ENCODE data around the gene LEMD2. TPM values are rescaled to one million over a fixed set of nuclear protein-coding genes. Genes with fewer than 3 reads are reported as not detected.
"Not testable (repeated sequence)": the region's sequence is repeated elsewhere in the genome, so short reads cannot be mapped to it uniquely, and the experiment has no call there.

The LEMD2 gene
- total RNA-seq = 53.8 and 58.5 TPM in 2 replicates

DNA sequence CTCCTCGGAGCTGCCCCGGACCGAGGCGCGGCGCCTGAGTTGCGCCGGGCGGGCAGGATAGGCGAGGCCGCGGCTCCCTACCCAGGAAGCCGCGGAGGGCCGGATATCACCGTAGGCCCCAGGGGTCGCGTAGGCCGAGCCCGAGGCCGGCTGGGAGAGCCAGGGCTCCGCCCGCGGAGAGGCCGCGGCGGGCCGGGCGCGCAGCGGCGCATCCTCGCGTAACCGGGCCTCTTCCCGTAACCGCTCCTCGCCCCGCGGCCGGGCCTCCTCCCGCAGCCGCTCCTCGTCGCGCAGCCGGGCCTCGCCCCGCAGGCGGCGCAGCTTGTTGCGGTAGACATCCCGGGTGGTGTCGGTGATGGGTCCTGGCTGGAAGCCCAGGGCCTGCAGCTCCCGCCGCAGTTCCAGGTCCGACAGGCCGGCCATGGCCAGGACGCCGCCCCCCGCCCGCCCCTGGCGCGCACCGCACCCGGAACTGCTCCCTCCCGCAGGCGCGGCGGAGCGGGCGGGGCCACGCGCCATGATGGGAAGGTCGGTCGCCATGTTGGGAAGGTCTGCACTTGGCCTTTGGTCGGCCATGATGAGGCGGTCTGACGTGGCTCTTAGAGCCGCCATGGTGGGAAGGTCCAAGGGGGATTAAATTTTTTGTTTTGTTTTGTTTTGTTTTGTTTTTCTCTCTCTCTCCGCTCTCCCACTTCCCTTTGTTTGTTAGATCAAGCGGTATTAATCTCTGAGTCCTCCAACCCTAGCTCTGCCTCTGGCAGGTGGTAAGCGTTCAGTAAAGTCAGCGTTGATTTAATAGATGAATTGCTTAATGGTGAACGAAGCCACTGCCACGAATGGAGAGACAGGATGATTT, at the start of gene LEMD2:
TSS of gene LEMD2 (minus strand) at position 437 of the 856 bp plus-strand sequence. CDS start at position 423, 14 bp downstream.
- DNase-seq = peak; percentile 96

DNA sequence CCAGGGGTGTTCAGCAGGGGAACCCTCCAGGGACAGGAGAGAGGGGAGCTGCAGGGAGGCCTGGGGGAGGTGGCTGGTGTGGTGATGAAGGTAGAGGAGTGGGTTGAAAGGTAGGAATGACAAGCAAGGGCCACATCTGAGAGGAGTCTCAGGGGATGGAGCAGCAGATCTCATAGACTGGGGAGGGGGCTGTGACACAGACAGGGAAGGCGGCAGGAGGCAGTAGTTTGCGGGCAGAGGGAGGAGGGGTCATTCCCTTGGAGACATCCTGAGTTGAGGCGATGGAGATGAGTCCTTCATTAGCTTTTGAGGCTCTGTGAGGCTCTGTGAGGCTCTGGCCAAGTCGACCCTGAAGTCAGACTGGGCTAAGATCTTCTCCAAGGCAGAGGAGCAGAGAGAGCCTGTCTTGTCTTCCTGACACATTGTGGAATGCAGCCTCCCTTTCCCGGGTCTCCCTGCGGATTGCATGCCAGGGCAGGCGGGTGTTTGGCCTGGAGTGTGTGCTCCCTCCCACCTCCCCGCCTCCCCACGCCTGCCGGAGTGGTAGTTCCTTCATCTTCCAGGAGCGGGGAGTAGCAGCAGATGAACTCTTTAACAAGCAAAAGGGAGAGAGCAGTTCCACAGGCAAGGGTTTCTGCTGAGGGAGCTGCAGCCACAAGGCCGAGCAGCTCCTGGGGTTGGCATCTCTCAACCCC, 49.2 kb upstream of the LEMD2 start:
- DNase-seq = no peak

DNA sequence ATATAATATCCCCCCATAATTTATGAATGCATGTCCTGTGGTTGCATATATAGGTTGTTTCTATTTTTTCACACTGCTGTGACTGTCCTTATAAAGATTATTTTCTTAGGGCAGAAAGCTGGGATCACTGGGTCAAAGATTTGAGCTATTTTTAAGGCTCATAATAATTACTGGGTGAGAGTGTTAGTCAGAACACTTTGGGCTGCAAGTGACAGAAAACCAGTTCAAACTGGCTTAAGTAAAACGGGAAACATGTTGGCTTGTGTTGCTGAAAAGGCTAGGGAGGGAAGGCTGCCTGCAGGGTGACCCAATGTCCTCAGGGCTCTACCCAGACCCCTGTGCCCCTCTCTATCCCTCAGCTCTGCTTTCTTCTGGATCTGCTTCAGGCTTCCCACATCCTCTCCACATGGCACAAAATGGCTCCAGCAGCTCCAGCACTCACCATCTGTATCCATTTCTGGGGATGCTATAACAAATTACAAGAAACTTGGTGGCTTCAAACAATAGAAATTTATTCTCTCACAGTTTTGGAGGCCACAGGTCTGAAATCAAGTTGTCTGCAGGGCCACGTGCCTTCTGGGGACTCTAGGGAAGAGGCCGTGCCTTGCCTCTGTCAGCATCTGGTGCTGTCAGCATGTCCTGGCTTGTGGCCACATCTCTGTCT, 48.0 kb upstream of the LEMD2 start:
- no peak for DNase-seq

DNA sequence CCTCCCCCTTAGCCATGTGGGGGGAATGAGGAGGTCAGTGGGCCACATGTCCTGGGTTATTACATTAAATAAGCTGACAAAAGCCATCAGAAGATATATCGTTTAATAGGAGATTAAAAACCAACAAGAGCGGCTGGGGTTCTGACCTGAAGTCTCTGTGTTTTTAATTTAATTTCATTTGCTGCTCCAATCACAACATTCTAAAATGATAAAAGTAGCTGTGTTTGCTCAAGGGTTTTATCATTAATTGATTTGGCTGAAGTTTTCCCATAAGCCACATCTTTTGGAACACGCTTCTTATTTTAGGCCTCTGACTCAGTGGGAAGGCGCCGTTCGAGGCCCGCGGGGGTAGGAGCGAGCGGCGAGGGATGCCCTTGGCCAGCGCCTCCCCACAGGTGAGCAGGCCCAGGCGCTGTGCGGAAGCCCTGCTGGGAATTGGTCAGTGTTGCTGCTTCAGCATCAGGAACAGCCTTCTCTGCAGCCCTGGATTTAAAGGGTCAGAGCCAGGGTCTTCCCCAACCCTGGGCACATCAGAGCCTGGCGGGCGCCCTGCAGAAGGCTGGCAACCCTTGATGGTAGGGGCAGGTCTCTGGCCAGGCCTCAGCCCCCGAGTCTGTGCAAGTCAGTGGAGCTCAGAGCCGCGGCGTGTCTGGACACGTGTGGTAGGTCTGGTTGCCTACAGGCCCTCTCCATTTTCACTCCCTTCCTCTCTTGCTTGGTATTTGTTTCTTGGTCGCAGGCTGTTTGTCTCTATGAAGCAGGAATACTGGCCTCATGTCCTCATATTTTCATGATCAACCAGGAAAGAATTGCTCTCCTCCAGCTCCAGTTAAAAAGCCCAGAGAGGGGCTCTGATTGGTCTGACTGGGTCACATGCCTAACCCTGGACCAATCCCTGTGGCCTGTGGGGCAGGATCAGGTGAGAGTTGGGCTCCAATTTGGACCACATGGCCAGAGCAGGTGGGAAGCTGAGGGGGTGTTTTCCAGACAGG, 45.8 kb upstream of the LEMD2 start:
- no peak for DNase-seq

DNA sequence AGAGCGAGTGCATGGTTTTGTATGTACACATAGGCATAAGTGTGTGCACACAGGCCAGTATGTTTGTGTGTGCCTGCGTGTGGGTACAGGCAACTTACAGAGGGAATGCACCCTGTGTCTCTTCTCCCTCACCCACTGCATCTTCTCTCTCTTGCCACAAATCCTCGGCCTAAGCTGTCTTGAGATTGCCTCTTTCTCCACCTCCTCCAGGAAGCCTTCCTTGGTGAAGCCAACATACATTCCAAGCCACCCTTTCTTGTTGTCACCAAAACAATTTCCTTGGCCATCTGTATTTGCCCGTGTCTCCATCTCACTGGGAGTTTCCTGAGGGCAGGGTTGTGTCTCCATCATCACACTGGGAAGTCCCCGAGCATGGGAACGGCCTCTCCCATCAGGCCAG, 44.7 kb upstream of the LEMD2 start:
- no peak for DNase-seq

DNA sequence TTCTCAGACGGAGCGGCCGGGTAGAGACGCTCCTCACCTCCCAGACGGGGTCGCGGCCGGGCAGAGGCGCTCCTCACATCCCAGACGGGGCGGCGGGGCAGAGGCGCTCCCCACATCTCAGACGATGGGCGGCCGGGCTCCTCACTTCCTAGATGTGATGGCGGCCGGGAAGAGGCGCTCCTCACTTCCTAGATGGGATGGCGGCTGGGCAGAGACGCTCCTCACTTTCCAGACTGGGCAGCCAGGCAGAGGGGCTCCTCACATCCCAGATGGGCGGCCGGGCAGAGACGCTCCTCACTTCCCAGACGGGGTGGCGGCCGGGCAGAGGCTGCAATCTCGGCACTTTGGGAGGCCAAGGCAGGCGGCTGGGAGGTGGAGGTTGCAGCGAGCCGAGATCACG, 43.9 kb upstream of the LEMD2 start:
- not testable (repeated sequence) for DNase-seq

DNA sequence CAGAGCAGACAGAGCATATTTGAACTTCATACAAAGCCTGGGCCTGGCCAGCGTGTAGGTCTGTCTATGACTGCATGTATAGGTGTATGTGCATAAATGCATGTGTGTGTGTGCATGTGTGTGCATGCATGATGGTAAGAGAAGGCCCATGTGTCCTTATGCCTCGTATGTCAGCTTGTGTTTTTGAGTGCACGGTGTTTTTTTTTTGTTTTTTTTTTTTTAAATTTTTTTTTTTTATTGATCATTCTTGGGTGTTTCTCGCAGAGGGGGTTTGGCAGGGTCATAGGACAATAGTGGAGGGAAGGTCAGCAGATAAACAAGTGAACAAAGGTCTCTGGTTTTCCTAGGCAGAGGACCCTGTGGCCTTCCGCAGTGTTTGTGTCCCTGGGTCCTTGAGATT, 42.8 kb upstream of the LEMD2 start:
- DNase-seq = not testable (repeated sequence)

DNA sequence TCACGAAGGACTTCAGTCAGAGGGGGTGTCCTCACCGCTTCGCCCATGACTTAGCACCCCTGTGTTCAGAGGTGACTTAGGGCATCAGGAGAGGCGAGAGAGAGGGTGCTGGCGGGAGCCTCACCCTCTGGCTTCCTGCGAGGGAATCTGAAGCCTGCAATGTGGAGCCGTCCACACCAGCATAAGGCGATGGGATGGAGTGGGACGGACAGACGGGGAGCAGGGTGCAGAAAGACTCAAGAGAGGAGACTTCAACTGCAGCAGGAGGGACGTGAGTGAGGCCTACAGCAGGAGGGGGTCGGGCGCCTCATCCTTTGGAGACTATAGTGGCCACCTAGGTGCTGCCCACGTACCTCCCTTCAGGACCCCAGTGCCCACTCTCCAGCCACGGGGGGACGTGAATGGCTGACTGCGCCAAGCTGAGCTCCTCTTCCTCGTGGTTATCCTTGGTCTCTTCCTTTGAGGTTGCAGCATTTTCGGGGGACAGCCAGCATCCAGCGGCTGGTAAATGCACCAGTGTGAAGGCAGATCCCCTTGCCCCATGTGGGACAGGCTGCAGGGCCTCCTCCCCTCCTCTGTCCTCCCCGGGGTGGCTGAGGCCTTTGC, 41.8 kb upstream of the LEMD2 start:
- no peak for DNase-seq

DNA sequence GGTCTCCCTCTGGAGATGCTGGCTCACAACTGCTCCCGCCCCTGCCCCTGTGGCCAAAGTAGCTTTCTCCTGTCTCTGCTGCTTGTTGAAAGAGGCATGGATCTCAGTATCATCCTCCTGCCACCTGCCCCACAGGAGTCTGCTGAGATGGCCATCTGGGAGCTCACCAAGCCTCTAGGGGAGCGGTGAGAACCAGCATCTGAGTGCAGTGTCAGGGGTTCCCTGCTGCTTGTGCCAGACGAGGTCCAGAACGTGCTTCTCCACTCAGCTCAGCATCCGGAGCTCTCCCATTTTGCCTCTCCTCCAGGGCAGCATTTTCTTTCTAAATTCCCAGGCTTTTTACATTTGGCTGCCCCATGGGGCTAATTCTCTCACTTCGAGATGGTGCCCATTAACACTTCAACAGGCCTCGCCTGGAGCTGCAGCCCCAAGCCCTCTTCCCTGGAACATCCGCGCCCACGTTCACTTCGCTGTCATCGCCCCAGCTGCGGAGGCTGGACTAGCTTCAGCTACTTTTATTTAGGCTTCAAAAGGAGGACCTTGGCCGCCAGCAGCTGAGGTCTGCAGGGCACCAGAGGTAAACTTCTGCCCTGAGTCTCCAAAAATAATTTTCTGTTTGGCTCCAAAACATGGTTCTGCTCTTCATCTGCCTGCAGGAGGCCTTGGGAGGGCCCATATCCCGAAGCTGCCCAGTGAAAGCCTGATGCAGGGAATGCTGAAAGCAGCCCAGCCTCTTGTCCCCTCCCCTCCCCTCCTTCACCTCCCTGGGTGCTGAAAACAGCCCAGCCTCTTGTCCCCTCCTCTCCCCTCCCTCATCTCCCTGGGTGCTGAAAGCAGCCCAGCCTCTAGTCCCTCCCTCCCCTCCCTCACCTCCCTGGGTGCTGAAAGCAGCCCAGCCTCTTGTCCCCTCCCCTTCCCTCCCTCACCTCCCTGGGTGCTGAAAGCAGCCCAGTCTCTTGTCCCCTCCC, 40.1 kb upstream of the LEMD2 start:
- DNase-seq = no peak

DNA sequence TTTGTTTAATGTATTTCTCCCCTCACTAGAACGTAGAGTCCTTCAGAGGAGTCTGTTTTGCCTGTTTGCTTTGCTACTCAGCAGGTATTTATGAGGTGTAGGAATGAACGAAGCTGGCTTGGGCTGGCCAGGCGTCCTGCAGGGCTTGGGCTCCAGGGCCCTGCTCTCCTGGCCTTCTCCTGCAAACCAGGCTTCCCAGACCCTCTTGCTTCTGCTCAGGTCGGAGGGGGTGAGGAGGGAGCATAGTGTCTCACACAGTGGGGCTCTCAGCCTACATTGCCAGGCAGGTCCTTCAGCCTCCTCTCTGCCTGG, 39.5 kb upstream of the LEMD2 start:
- DNase-seq = no peak

DNA sequence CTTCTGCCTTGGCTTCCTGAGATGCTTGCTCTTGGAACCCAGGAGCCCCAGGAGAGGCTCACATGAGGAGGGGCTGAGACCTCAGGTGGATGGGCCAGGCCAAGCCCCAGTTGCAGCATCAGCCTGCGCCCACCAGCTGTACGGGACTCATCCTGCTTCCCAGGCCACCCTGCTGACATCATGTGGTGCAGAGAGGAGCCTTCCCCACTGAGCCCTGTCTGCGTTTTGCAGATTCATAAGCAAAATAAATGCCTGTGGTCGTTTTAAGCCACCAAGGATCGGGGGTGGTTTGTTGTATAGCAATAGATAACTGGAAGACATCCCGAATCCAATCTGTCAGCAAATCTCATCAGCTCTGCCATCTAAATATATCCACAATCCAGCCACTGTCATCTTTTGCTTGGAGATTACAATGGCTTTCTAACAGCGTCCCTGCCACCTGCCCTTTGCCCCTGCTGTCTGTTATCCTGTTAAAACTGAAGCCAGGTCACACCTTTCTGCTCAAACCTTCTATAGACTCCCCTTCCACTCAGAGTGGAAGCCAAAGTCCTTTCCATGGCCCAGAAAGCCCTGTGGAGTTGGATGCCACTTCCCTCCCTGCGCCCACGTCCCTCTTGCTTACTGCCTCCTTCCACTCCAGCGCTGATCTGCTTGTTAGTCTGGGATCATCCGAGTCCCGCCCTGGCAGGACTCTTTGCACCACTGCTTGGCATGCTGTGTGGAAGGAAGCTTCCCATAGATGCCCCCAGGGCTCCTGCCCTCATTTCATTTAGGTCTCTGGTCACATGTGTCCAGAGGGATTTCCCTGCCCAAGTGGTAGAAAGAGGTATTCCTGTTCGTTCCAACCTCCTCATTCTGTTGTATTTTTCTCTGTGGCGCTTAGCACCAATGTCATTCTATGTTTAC, 38.9 kb upstream of the LEMD2 start:
- DNase-seq = no peak

DNA sequence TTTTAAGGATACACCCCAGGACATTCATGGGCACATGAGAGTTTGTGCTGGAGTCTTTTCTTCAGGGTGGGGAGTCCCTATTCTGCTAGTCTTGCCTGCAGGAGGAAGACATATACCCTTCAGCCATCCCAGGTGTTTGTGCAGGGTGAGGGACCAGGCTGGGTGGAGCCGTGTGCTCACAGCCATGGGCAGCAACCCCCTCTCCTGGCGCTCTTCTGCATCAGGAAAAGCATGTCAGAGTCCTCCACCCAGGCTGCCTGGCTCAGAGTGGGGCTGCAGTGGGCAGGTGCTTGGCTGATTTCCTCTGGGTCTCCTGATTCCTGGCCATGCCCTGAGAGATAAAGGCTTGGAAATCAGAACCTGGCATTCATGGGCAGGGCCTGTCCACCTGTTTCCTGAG, 37.6 kb upstream of the LEMD2 start:
- no peak for DNase-seq

DNA sequence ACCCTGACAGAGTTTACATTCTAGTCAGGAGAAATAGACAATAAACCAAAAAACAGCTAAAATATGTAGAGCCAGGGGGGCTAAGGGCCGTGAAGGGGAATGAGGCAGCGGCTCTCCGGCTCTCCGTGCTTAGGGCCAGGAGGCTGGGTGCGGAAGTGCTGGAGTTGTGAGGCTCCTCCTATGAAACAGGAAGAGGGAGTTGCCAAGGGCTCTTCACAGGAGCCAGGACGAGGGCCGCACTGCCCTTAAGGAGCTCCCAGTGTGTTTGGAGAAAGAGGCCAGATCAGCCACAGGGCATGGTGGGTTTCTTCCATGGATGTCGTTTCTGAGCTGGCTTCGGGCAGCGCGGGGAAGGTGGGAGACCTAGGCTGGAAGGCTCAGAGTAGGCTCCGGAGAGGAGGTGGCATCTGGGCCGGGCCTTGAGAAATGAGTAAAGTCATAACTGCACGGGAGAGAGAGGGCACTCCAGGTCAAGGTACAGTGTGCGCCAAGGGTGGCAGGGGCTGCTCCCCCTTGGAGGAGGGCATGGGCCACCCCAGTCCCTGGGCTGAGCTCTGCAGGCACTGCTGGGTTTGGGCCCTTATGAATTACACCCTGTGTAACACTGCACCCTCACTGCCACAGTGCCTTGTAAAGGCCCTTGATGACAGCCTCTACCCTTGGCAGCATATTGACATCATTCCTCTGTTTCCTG, 35.7 kb upstream of the LEMD2 start:
- DNase-seq = peak; percentile 71

DNA sequence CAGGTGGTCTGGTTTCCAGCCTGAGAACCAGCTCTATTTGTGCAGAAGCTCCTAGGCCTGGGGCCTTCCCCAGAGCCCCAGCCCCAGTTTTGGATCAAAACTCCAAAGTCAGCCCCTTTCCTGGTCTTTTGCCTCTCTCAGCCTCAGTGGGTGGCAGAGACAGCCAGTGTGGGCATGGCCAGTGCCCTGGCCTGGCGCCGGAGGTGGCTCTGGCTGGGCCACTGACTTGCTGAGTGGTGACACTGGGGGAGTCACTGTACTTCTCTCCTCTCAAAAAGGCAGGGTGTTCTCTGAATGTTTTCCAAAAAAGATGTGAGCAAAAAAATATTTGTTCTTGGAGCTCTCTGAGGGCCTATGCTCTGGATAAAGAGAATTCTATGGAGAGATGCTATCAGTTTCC, 34.9 kb upstream of the LEMD2 start:
- DNase-seq = no peak

DNA sequence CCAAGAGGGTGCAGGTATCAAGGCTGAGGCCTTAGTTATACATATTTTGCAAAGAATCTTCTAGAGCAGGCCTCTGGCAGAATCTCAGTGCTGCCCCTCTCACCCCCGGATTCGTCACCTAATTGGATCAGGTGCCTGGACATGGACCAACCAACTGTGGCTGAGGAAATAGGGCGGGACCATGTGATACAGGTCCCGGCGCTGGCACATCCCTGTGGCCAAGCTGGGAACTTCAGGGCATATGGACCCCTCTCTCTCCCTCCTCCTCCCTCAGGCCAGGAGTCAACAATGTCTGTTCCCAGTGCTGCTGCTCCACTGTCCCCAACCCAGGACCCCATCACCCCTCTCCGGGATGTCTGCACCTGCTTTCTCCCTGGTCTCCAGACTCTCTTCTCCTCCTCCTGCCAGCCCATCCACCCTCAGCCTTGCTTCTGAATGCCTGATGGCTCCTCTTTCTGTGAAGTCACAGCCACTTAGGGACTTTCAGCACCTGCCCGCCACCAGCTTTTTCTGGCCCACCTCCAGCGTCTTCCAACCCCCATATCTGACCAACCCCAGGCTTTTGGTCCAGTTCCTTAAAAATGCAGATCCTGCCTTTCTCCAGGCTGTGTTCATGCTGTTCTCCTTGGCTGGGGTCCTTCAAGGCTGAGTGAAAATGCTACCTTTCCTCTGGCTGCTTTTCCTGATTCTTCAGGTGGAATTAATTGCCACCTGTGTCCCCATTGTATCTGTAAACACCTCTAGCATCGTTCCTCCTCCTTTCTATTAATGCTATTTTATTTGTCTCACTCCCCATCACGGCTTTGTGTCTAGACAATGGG, 33.9 kb upstream of the LEMD2 start:
- DNase-seq = peak; percentile 48

DNA sequence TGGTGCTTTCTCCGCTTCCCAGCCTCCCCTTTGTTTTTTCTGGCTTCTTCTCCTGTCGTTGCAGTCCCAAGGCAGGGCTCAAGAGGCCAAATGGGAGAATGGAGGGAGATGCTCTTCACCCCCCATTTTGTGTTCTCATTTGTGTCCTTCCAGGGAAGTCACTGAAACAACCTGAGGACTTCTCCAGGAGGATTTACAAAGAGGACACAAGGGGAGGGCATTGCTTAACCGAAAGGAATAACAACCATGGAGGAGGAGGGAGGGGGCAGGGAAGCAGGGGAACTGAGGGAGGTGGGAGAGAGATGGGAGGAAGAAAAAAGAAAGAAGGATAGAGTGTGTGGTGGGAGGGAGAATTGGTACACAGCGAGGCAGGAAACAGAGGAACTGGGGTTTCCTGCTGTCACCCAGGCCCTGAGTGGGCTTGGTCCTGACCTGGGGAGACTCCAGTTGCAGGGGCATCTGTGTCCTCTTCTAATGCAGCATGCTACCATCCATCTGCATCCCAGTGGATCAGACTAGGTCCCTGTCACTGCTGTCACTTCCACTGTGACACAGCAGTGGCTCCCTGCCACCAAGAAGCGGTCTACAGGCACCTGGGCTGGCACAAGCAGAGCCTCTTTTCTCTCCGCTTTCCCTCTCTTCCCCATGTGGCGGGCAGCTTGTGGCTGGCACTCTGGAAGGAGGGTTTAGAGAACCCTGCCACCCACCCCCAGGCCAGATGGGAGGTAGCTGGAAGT, 32.0 kb upstream of the LEMD2 start:
- DNase-seq = no peak

DNA sequence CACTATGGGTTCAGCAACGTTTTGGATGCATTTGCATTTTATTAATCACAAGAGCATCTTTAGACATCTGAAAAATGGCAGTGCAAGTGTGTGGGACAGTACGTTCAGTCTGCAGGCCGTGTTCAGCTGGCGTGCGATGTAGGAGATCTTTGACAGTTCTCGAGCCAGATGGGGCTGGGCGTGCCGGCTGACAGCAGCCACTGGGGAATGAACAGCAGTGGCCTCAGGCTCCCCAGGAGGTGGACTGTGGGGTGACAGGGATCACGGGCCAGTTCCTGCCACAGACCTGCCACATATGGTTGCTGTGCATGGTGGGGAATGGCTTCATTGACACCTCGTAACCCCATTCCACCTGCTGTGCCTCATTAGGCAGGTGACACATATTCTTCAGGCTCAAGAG, 31.3 kb upstream of the LEMD2 start:
- no peak for DNase-seq
